OCI-LY7 (cell line): ENCODE measurements around the gene ZNF429. TPM values are rescaled to one million over a fixed set of nuclear protein-coding genes. Genes with fewer than 3 reads are reported as not detected.
"Not testable (repeated sequence)": the region's sequence is repeated elsewhere in the genome, so short reads cannot be mapped to it uniquely, and the experiment has no call there.

ENCODE experiments used
- BruUV-seq: library from RNA; stranded (reverse); fragments of 400-500 nt; replicated peaks from 2 replicates; lab custom pipeline; 2021; lab: Mats Ljungman, UMichigan
- CTCF ChIA-PET: fragments of 300-600 bp; sonication (Branson Sonifier 250); formaldehyde crosslinking; loops from one replicate; lab custom pipeline; 2022; ENCODE audit warnings: antibody characterized with exemption; ENCODE audit not compliant: unreplicated experiment; lab: Charles Lee
- POLR2A ChIA-PET: fragments of 300-600 bp; sonication (Branson Sonifier 250); formaldehyde crosslinking; loops from one replicate; lab custom pipeline; 2022; ENCODE audit warnings: antibody characterized with exemption; lab: Charles Lee
- DNase-seq: peaks from one replicate; pipeline ENCODE4 v3.0.0-alpha.2; 2015; ENCODE audit warnings: low spot score
- H2AFZ ChIP-seq: fragments of 200-600 bp; sonication (generic), shearing (Covaris generic); 2 replicates; pipeline ENCODE4 v1.6.1; 2014; ENCODE audit warnings: mild to moderate bottlenecking, antibody characterized with exemption, low read length, moderate library complexity
- H3K27ac ChIP-seq: fragments of 200-600 bp; sonication (generic); 2 replicates; pipeline ENCODE4 v1.5.1; 2014; ENCODE audit warnings: mixed run types, low read depth, mild to moderate bottlenecking, moderate library complexity, low read length, inconsistent platforms; ENCODE audit not compliant: poor library complexity, severe bottlenecking
- H3K36me3 ChIP-seq: fragments of 200-600 bp; sonication (generic); 2 replicates; pipeline ENCODE4 v1.6.1; 2014; ENCODE audit warnings: mild to moderate bottlenecking, antibody characterized with exemption, low read length, moderate library complexity, mixed read lengths; ENCODE audit not compliant: insufficient read depth
- H3K4me1 ChIP-seq: fragments of 200-600 bp; sonication (generic); 2 replicates; pipeline ENCODE4 v1.5.1; 2014; ENCODE audit warnings: mild to moderate bottlenecking, low read length; ENCODE audit not compliant: insufficient read depth, poor library complexity, severe bottlenecking
- H3K4me2 ChIP-seq: fragments of 200-600 bp; sonication (generic); 2 replicates; pipeline ENCODE4 v1.6.1; 2014; ENCODE audit warnings: mild to moderate bottlenecking, low read length
- H3K4me3 ChIP-seq: fragments of 200-600 bp; sonication (generic); 2 replicates; pipeline ENCODE4 v1.5.1; 2014; ENCODE audit warnings: mild to moderate bottlenecking, low read depth, low read length; ENCODE audit not compliant: poor library complexity, severe bottlenecking
- H3K79me2 ChIP-seq: fragments of 200-600 bp; sonication (generic); 2 replicates; pipeline ENCODE4 v1.6.1; 2016; ENCODE audit warnings: low read depth, mild to moderate bottlenecking, low read length, moderate library complexity, mixed read lengths; ENCODE audit not compliant: insufficient read depth
- H3K9me2 ChIP-seq: fragments of 200-600 bp; sonication (generic); 2 replicates; pipeline ENCODE4 v1.6.1; 2016; ENCODE audit warnings: mild to moderate bottlenecking, low read length, mixed read lengths; ENCODE audit not compliant: insufficient read depth
- H3K9me3 ChIP-seq: fragments of 200-600 bp; sonication (generic); 2 replicates; pipeline ENCODE4 v1.6.1; 2014; ENCODE audit warnings: mild to moderate bottlenecking, mixed run types, low read length, mixed read lengths
- H4K20me1 ChIP-seq: fragments of 200-600 bp; sonication (generic); 2 replicates; pipeline ENCODE4 v1.6.1; 2014; ENCODE audit warnings: mild to moderate bottlenecking, antibody characterized with exemption, low read length, moderate library complexity, mixed read lengths; ENCODE audit not compliant: insufficient read depth
- CTCF ChIP-seq: fragments of 200-600 bp; sonication (generic); conservative IDR thresholded peaks from 2 replicates; pipeline ENCODE4 v1.5.1; 2014; ENCODE audit warnings: mild to moderate bottlenecking, antibody characterized with exemption, low read length, moderate library complexity, mixed read lengths
- EZH2phosphoT487 ChIP-seq: fragments of 200-600 bp; sonication (generic); IDR thresholded peaks from 2 replicates; pipeline ENCODE4 v1.6.1; 2018; ENCODE audit warnings: low read depth, borderline replicate concordance, mild to moderate bottlenecking, mixed run types, antibody characterized with exemption, low read length, moderate library complexity, mixed read lengths
- intact Hi-C: fragments of 100-400 bp; cut with micrococcal nuclease; formaldehyde crosslinking; loops from one replicate; pipeline ENCODE4 v1.10.0; 2022; ENCODE audit not compliant: unreplicated experiment
- total RNA-seq, 2 experiments: library from RNA; depleted of rRNA in 1 of 2; stranded (reverse); fragments of >200 nt in 1 of 2; shearing (Covaris generic) in 1 of 2; gene quantifications; 2 replicates each; pipeline ENCODE4 v1.2.3, GENCODE V29; 2014 to 2022

ZNF429 gene
- total RNA-seq, 2 experiments from 2014 or later: 19.8 to 24.6 TPM

- Histone ChIP-seq H3K9me3 (no peaks in the 10 kb centered on the region), H4K20me1 (no peaks in the 10 kb centered on the region), H3K79me2 (peaks cover 4% of the 10 kb centered on the region; the same call in 1 of the 2 replicates), H3K36me3 (no peaks in the 10 kb centered on the region), H2AFZ (peak overlapping the region; percentile 4; the same call in 1 of the 2 replicates), H3K27ac (peak overlapping the region; percentile 25), H3K9me2 (no peaks in the 10 kb centered on the region), H3K4me1 (peaks cover 4% of the 10 kb centered on the region), H3K4me2 (peak overlapping the region; percentile 62), H3K4me3 (peak overlapping the region; percentile 79)
- BruUV-seq: TSS peak; percentile 64
- TF ChIP-seq CTCF (no peak), EZH2phosphoT487 (no peak)
- POLR2A ChIA-PET: interaction anchor here (0.6 to 1.7 kb wide), 5 partner anchors 9 to 375 kb away, joined by 3 to 7 read pairs (median 3); partner anchors contain the start of gene ZNF429
- CTCF ChIA-PET: no interaction called here
- intact Hi-C loops: no loop called here
- DNase-seq: peak; percentile 89
These were observed 30.7 kb upstream of the ZNF429 start for GRCh38 chr19:21474671-21475181.

GRCh38 chr19:21482361-21482760 is 23.0 kb upstream of the ZNF429 start:
- POLR2A ChIA-PET, H3K9me2 ChIP-seq, H4K20me1 ChIP-seq, H3K9me3 ChIP-seq, DNase-seq, BruUV-seq, H3K4me1 ChIP-seq, H3K79me2 ChIP-seq, H3K4me2 ChIP-seq, CTCF ChIA-PET, H3K27ac ChIP-seq, H2AFZ ChIP-seq, H3K4me3 ChIP-seq: not testable (repeated sequence)
- intact Hi-C loops: loop anchor here (1.0 kb wide), 1 partner anchor 279 kb away; no protein-coding TSS in a partner anchor
- H3K36me3 ChIP-seq: peaks cover 20% of the 10 kb centered on the region

- Histone ChIP-seq H3K27ac (no peak overlapping the region), H3K9me2 (no peaks in the 10 kb centered on the region), H3K4me1 (no peaks in the 10 kb centered on the region), H3K4me3 (no peak overlapping the region), H4K20me1 (no peaks in the 10 kb centered on the region), H3K36me3 (peaks cover 22% of the 10 kb centered on the region), H2AFZ (no peak overlapping the region), H3K9me3 (no peaks in the 10 kb centered on the region), H3K4me2 (no peak overlapping the region), H3K79me2 (no peaks in the 10 kb centered on the region)
- CTCF ChIA-PET: no interaction called here
- intact Hi-C loops: loop anchor here (1.0 kb wide), 1 partner anchor 280 kb away; no protein-coding TSS in a partner anchor
- peak; percentile 44 for DNase-seq
- POLR2A ChIA-PET: no interaction called here
- no TSS peak for BruUV-seq
- no peak for TF ChIP-seq EZH2phosphoT487
- peak; percentile 83 for TF ChIP-seq CTCF
These were observed 22.5 kb upstream of the ZNF429 start for GRCh38 chr19:21482863-21483276.
